ENCODE measurements around the gene VKORC1. TPM values are rescaled to one million over a fixed set of nuclear protein-coding genes. Genes with fewer than 3 reads are reported as not detected.
A peak's percentile ranks its signal among the peaks of the same experiment; 100 is the strongest.

VKORC1 gene
- polyA plus RNA-seq, 1 donor, result 51.8 TPM

DNA sequence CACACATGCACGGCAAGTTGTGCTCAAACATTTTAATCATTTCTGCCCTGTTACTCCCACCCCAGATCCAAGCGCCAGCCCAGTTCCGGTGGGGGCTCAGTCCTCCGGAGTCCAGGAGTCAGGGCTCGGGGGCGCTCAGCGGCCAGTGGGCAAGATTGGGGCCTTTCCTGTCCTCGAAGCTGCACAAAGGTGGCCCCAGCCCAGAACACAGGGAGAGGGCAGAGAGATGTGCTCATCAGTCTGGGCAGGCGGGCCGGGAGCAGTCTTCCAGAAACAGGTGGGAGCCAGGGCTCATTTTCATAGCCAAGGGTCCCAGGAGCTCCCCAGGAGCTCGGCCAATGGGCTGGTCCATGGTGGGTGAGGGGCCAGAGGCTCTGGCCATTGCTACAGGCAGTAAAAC is 36.8 kb upstream of the VKORC1 start:
- Histone ChIP-seq H3K27ac (ENCODE audit: low read length) (peak overlapping the region; percentile 97), H3K36me3 (ENCODE audit: control insufficient read depth, insufficient read depth, low read length) (peaks cover 67% of the 10 kb centered on the region), H3K9me3 (ENCODE audit: control insufficient read depth, low read depth, low read length) (no peaks in the 10 kb centered on the region), H3K27me3 (ENCODE audit: control insufficient read depth, insufficient read depth, low read length) (no peaks in the 10 kb centered on the region), H3K4me3 (ENCODE audit: low read length) (peak overlapping the region; percentile 17), H3K4me1 (ENCODE audit: control insufficient read depth, insufficient read depth, low read length) (peaks cover 75% of the 10 kb centered on the region)
- WGBS (ENCODE audit: insufficient coverage, low lambda C conversion rate), result no CpG with 5 or more reads among the region's 11 CpGs
- DNase-seq, result no peak

DNA sequence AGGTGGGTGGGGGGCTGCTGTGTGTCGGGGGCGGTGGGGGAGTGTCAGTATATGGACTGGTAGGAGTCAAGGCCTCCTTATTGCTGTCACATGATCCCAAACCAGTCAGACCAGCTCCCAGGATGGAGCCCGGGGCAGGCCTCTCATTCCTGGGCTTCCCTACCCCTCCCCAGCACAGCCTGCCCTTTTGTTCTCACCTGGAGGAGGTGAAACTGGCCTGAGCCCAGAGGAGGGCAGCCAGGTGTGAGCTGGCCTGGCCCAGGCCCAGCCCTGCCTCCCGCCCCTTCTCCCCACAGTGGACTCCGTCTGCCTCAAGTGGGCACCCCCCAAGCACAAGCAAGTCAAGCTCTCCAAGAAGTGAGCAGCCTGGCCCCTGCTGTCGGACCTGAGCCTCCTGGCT is 36.3 kb upstream of the VKORC1 start:
- peak overlapping the region; percentile 17 for H3K4me3 ChIP-seq (ENCODE audit: low read length)

DNA sequence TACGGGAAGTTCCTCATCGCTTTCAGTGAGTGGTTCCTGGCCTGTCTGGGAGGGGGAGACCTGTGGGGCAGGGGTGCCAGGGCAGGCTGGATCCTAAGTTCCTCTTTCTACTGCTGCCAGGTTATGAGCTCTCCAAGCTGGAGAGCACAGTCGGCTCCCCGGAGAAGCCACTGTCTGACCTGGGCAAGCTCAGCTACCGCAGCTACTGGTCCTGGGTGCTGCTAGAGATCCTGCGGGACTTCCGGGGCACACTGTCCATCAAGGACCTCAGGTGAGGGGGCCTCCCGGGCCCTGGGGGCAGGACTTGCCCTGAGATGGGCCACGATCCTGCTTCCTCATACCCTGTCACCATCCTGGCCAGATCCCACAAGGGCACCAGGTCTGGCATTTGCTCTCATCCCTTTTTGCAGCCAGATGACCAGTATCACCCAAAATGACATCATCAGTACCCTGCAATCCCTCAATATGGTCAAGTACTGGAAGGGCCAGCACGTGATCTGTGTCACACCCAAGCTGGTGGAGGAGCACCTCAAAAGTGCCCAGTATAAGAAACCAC is 35.8 kb upstream of the VKORC1 start:
- H3K4me3 ChIP-seq (ENCODE audit: low read length), result no peak overlapping the region
- H3K4me1 ChIP-seq (ENCODE audit: control insufficient read depth, insufficient read depth, low read length), result peaks cover 67% of the 10 kb centered on the region
- H3K36me3 ChIP-seq (ENCODE audit: control insufficient read depth, insufficient read depth, low read length), result peaks cover 72% of the 10 kb centered on the region
- no peak for DNase-seq
- H3K27me3 ChIP-seq (ENCODE audit: control insufficient read depth, insufficient read depth, low read length), result no peaks in the 10 kb centered on the region
- H3K27ac ChIP-seq (ENCODE audit: low read length), result peak overlapping the region; percentile 97
- WGBS (ENCODE audit: insufficient coverage, low lambda C conversion rate), result no CpG with 5 or more reads among the region's 10 CpGs
- H3K9me3 ChIP-seq (ENCODE audit: control insufficient read depth, low read depth, low read length), result no peaks in the 10 kb centered on the region

More for the DNA sequence above, 36.3 kb upstream of the VKORC1 start:
- peak; percentile 90 to 94 for DNase-seq
- Histone ChIP-seq H3K36me3 (ENCODE audit: control insufficient read depth, insufficient read depth, low read length) (peaks cover 72% of the 10 kb centered on the region), H3K27ac (ENCODE audit: low read length) (peak overlapping the region; percentile 97), H3K9me3 (ENCODE audit: control insufficient read depth, low read depth, low read length) (no peaks in the 10 kb centered on the region), H3K27me3 (ENCODE audit: control insufficient read depth, insufficient read depth, low read length) (no peaks in the 10 kb centered on the region), H3K4me1 (ENCODE audit: control insufficient read depth, insufficient read depth, low read length) (peaks cover 70% of the 10 kb centered on the region)
- no CpG with 5 or more reads among the region's 6 CpGs for WGBS (ENCODE audit: insufficient coverage, low lambda C conversion rate)

DNA sequence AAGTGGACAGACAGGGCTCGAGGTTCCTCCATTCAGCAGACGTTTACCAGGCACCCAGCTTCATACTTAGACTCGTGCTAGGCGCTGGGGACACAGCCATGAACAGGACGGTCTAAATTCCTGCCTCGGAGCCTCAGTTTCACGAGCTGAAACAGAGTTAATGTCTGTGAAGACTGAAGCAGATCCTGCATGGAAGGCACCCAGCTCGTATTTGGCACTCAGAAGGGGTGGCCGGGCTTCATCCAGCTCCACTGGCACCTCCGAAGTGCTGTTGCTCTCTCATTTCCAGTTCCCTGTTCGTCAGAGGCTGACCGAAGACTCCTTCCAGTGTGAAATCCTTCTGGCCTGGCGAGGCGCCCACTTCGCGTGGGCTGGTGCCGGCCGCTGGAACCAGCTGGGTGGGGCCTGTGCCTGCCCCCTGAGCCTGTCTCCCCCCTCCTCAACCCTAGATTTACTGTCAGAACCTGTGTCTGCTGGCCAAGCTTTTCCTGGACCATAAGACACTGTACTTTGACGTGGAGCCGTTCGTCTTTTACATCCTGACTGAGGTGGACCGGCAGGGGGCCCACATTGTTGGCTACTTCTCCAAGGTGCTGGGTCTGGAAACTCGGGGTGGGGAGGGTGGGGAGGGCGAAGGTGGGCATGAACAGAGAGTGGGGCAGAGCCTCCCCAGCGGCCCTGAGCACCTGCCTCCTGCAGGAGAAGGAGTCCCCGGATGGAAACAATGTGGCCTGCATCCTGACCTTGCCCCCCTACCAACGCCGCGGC is 35.2 kb upstream of the VKORC1 start:
- WGBS (ENCODE audit: insufficient coverage, low lambda C conversion rate), result no CpG with 5 or more reads among the region's 29 CpGs
- Histone ChIP-seq H3K4me3 (ENCODE audit: low read length) (no peak overlapping the region), H3K9me3 (ENCODE audit: control insufficient read depth, low read depth, low read length) (no peaks in the 10 kb centered on the region), H3K27me3 (ENCODE audit: control insufficient read depth, insufficient read depth, low read length) (no peaks in the 10 kb centered on the region), H3K4me1 (ENCODE audit: control insufficient read depth, insufficient read depth, low read length) (peaks cover 67% of the 10 kb centered on the region), H3K27ac (ENCODE audit: low read length) (peak overlapping the region; percentile 97), H3K36me3 (ENCODE audit: control insufficient read depth, insufficient read depth, low read length) (peaks cover 76% of the 10 kb centered on the region)
- DNase-seq, result peak in 1 of 2 donors; percentile 42

DNA sequence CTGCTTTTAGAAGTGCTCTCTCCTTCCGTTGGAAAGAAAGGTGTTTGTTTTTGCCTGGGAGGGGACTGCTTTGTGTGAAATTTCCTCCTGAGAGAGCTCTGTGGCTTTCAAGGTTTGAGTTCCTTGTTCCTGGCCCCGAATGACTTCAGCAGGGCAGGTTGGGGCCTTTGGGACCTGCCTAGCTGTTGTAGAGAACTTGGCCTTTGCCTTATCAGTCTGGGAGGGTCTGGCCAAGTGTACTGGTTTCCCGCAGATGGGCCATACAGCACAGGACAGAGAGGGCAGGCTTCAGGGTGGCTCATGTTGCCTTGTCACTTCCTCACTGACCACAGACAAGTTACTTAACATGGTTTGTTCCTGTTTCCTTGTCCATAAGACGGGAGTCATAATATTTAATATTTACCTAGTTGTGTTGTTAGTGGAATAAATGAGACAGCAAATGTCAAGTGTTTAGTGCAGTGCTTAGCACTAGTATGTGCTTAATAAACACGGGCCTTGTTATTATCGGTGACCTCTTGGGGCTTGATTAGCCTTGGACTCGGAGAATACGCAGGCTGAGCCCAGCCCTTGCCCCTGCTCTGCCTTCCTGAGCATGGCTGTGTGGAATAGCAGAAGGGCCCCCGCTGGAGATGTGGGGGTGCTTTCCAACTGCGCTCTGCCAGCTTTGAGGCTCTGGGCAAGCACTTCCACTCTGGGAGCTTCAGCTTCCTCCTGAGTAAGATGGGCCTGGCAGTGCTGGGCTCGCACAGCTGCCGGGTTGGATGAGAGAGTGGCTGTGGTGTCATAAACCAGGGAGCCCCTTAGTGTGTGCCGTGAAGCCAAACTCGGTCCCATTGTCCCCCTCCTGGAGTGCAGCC is 34.3 kb upstream of the VKORC1 start:
- Histone ChIP-seq H3K27me3 (ENCODE audit: control insufficient read depth, insufficient read depth, low read length) (no peaks in the 10 kb centered on the region), H3K36me3 (ENCODE audit: control insufficient read depth, insufficient read depth, low read length) (peaks cover 79% of the 10 kb centered on the region), H3K4me1 (ENCODE audit: control insufficient read depth, insufficient read depth, low read length) (peaks cover 65% of the 10 kb centered on the region), H3K9me3 (ENCODE audit: control insufficient read depth, low read depth, low read length) (no peaks in the 10 kb centered on the region), H3K27ac (ENCODE audit: low read length) (peak overlapping the region; percentile 97), H3K4me3 (ENCODE audit: low read length) (no peak overlapping the region)
- DNase-seq, result peak in 1 of 2 donors; percentile 83
- no CpG with 5 or more reads among the region's 14 CpGs for WGBS (ENCODE audit: insufficient coverage, low lambda C conversion rate)

DNA sequence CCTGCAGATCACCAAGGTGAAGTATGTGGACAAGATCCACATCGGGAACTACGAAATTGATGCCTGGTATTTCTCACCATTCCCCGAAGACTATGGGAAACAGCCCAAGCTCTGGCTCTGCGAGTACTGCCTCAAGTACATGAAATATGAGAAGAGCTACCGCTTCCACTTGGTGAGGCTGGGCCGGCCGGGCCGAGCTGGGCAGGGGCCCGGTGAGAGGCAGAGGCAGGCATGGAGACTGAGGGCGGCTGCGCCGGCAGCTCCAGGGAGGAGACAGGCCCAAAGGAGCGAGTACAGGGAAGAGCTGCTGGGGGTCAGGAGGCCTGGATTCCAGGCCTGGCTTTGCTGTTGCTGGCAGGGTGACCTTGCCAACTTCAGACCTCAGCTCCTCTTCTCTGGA is 32.6 kb upstream of the VKORC1 start:
- no peaks in the 10 kb centered on the region for H3K9me3 ChIP-seq (ENCODE audit: control insufficient read depth, low read depth, low read length)
- peaks cover 49% of the 10 kb centered on the region for H3K4me1 ChIP-seq (ENCODE audit: control insufficient read depth, insufficient read depth, low read length)
- no peaks in the 10 kb centered on the region for H3K27me3 ChIP-seq (ENCODE audit: control insufficient read depth, insufficient read depth, low read length)
- no peak for DNase-seq
- no CpG with 5 or more reads among the region's 13 CpGs for WGBS (ENCODE audit: insufficient coverage, low lambda C conversion rate)
- no peak overlapping the region for H3K4me3 ChIP-seq (ENCODE audit: low read length)
- H3K36me3 ChIP-seq (ENCODE audit: control insufficient read depth, insufficient read depth, low read length), result peaks cover 66% of the 10 kb centered on the region
- no peak overlapping the region for H3K27ac ChIP-seq (ENCODE audit: low read length)

DNA sequence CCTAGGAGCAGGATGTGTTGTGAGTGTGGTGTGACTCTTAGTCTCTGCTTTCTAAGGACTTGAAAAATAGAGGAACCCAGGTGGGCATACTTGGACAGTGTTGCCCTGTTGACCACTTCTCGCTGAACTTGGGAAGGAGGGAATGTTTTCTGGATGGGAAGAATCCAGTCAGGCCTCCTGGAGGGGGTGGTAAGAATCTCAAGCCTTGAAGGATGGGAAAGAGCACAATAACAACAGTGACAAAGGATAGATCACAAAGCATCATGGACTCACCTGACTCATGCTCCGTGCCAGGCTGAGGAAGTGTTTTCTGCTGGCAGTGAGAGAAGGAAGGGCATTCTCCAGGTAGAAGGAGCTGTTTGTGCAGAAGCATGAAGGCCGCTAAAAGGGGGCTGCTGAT is 31.2 kb upstream of the VKORC1 start:
- no peak overlapping the region for H3K27ac ChIP-seq (ENCODE audit: low read length)
- H3K4me1 ChIP-seq (ENCODE audit: control insufficient read depth, insufficient read depth, low read length), result peaks cover 37% of the 10 kb centered on the region
- no peak overlapping the region for H3K4me3 ChIP-seq (ENCODE audit: low read length)
- peaks cover 62% of the 10 kb centered on the region for H3K36me3 ChIP-seq (ENCODE audit: control insufficient read depth, insufficient read depth, low read length)
- no peak for DNase-seq
- H3K27me3 ChIP-seq (ENCODE audit: control insufficient read depth, insufficient read depth, low read length), result no peaks in the 10 kb centered on the region
- WGBS (ENCODE audit: insufficient coverage, low lambda C conversion rate), result no CpG with 5 or more reads among the region's 3 CpGs
- no peaks in the 10 kb centered on the region for H3K9me3 ChIP-seq (ENCODE audit: control insufficient read depth, low read depth, low read length)

DNA sequence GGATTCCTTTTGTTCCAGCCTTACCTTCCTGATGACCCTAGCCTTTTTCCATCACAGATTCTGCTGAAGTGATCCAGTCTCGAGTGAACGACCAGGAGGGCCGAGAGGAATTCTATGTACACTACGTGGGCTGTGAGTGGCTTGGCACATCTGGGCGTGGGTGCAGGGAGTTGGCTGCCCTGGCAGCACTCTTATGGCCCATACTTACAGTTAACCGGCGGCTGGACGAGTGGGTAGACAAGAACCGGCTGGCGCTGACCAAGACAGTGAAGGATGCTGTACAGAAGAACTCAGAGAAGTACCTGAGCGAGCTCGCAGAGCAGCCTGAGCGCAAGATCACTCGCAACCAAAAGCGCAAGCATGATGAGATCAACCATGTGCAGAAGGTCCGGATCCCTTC is 25.5 kb upstream of the VKORC1 start:
- peaks cover 7% of the 10 kb centered on the region for H3K4me1 ChIP-seq (ENCODE audit: control insufficient read depth, insufficient read depth, low read length)
- H3K4me3 ChIP-seq (ENCODE audit: low read length), result no peak overlapping the region
- peaks cover 40% of the 10 kb centered on the region for H3K36me3 ChIP-seq (ENCODE audit: control insufficient read depth, insufficient read depth, low read length)
- no peaks in the 10 kb centered on the region for H3K27me3 ChIP-seq (ENCODE audit: control insufficient read depth, insufficient read depth, low read length)
- no peaks in the 10 kb centered on the region for H3K9me3 ChIP-seq (ENCODE audit: control insufficient read depth, low read depth, low read length)
- no peak for DNase-seq
- WGBS (ENCODE audit: insufficient coverage, low lambda C conversion rate), result no CpG with 5 or more reads among the region's 16 CpGs
- H3K27ac ChIP-seq (ENCODE audit: low read length), result no peak overlapping the region

DNA sequence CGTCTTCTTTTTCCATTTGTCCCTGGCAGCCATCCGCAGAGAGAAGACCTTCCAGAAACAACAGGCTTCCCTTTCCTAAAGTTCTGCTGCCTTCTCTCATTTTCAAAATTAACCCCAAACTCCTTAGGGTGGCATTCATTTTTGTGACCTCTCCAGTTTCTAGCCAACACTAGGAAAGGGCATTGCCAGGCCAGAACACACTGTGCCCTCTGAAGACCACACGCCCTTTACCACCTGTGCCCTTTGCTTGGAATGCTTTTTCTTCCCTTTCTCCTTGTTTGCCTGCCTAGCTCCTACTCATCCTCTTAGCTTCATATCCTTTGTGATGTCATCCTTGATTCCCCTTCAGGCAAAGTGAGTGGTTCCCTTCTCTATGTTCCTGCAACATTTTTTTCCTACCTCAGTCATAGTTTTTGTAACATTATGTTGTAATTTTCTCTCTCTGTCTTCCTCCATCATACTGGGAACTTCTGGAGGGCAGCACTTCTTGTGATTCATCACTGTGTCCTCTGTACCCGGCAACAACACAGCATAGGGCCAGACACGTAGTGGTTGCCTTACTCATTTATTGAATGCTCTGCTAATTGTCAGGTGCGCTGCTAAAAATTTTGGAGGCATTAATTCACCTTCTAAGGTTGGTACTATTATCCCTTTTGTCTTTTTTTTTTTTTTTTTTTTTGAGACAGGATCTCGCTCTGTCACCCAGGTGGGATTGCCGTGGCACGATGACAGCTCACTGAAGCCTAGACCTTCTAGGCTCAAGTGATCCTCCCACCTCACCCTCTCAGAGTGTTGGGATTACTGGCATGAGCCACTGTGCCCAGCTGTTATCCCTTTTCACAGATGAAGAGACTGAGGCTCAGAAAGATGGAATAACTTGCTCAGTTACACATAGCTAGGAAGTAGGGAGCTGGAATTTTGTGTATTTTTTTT is 23.9 kb upstream of the VKORC1 start:
- WGBS (ENCODE audit: insufficient coverage, low lambda C conversion rate), result 0% methylated on average over 2 of the region's 9 CpGs
- H3K4me1 ChIP-seq (ENCODE audit: control insufficient read depth, insufficient read depth, low read length), result peaks cover 11% of the 10 kb centered on the region
- DNase-seq, result peak in 1 of 2 donors; percentile 38
- no peaks in the 10 kb centered on the region for H3K27me3 ChIP-seq (ENCODE audit: control insufficient read depth, insufficient read depth, low read length)
- H3K4me3 ChIP-seq (ENCODE audit: low read length), result peak overlapping the region; percentile 63
- H3K9me3 ChIP-seq (ENCODE audit: control insufficient read depth, low read depth, low read length), result no peaks in the 10 kb centered on the region
- H3K27ac ChIP-seq (ENCODE audit: low read length), result peak overlapping the region; percentile 95
- H3K36me3 ChIP-seq (ENCODE audit: control insufficient read depth, insufficient read depth, low read length), result peaks cover 30% of the 10 kb centered on the region

Data from large intestine (tissue), 3 donors.